Cardiac muscle cell (in vitro differentiated cells and primary cell): ENCODE results near the gene BST2. TPM values are rescaled to one million over a fixed set of nuclear protein-coding genes. Genes with fewer than 3 reads are reported as not detected.

Source experiments
- DNase-seq, 2 donors: peaks; one replicate each; pipeline versions ENCODE4 v3.0.0 to v3.0.0-alpha.2; 2010 to 2017; ENCODE audit warnings: low read depth in 1 of 2, low spot score in 1 of 2
- H3K27ac ChIP-seq: fragments of 200-600 bp; sonication (generic); 2 replicates; pipeline ENCODE4 v1.5.1; 2016
- H3K27me3 ChIP-seq: fragments of 200-600 bp; sonication (generic); 2 replicates; pipeline ENCODE4 v1.6.0; 2016; ENCODE audit warnings: control low read depth
- H3K36me3 ChIP-seq: fragments of 200-600 bp; sonication (generic); 2 replicates; pipeline ENCODE4 v1.5.1; 2016; ENCODE audit warnings: control low read depth
- H3K4me1 ChIP-seq: fragments of 200-600 bp; sonication (generic); 2 replicates; pipeline ENCODE4 v1.8.1; 2017; ENCODE audit warnings: low read depth, mild to moderate bottlenecking, mixed run types
- H3K4me3 ChIP-seq: fragments of 200-600 bp; sonication (generic); 2 replicates; pipeline ENCODE4 v1.5.1; 2016; ENCODE audit warnings: mild to moderate bottlenecking
- H3K9me3 ChIP-seq: fragments of 200-600 bp; sonication (generic); 2 replicates; pipeline ENCODE4 v1.5.1; 2017; ENCODE audit warnings: low read depth, mild to moderate bottlenecking, control low read depth
- CTCF ChIP-seq: IDR thresholded peaks from 2 replicates; pipeline ENCODE4 v1.5.1; 2012; ENCODE audit warnings: low read depth, mild to moderate bottlenecking, low read length
- polyA plus RNA-seq: library from polyadenylated mRNA; unstranded; fragments of >200 nt; fragmentation: Nextera tagmentation; extraction: Ambion mirVana; gene quantifications from 2 replicates; pipeline ENCODE4 v1.2.1, GENCODE V29; 2016
- total RNA-seq: library from RNA; depleted of rRNA; stranded (reverse); fragments of >200 nt; gene quantifications from 2 replicates; pipeline ENCODE4 v1.2.3, GENCODE V29; 2016

The BST2 gene
- total and polyA plus RNA-seq, 2 experiments from 2014 or later, result 91.8 to 166 TPM

- peak; percentile 15 to 30 for DNase-seq
- Histone ChIP-seq H3K27ac (peak overlapping the region; percentile 95), H3K36me3 (no peaks in the 10 kb centered on the region), H3K27me3 (no peaks in the 10 kb centered on the region), H3K9me3 (no peaks in the 10 kb centered on the region), H3K4me1 (peaks cover 37% of the 10 kb centered on the region), H3K4me3 (no peak overlapping the region)
- no peak for TF ChIP-seq CTCF
These were observed 9.7 kb upstream of the BST2 start for GRCh38 chr19:17415121-17415520.

DNA sequence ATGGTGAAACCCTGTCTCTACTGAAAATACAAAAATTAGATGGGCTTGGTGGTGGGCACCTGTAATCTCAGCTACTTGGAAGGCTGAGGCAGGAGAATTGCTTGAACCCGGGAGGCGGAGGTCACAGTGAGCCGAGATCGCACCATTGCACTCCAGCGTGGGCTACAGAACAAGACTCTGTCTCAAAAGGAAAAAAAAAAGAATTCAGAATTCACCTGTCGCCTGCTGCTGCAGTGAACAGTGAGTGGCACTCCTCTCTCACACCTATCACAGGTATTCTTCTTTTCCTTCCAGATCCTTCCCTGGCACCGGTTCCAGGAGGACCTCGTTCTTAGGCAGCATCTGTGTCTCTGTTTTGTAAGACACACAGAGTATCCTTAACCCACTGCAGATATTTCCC lies 8.7 kb upstream of the BST2 start:
- TF ChIP-seq CTCF, result no peak
- Histone ChIP-seq H3K27me3 (no peaks in the 10 kb centered on the region), H3K9me3 (no peaks in the 10 kb centered on the region), H3K27ac (peak overlapping the region; percentile 95), H3K4me1 (peaks cover 37% of the 10 kb centered on the region), H3K4me3 (no peak overlapping the region), H3K36me3 (no peaks in the 10 kb centered on the region)
- no peak for DNase-seq

DNA sequence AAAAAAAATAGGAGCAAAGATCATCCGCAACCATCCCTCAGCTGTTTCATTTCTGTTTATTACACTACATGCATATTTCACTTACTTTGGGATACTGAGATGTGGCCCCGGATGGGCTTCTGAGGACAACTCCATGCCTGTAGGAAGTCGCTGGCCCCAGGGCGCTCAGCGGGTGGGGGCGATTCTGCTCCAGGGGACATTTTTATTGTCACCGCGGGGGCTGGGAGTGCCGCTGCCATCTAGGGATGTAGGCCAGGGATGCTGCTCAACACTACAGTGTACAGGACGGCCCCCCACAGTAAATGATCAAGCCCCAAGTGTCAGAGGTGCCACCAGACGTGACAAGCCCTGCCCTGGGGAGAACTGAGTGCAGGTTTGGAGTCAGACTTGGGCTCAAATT lies 6.4 kb upstream of the BST2 start:
- H3K27me3 ChIP-seq, result no peaks in the 10 kb centered on the region
- peaks cover 46% of the 10 kb centered on the region for H3K4me1 ChIP-seq
- H3K4me3 ChIP-seq, result no peak overlapping the region
- H3K9me3 ChIP-seq, result no peaks in the 10 kb centered on the region
- H3K36me3 ChIP-seq, result no peaks in the 10 kb centered on the region
- TF ChIP-seq CTCF, result no peak
- DNase-seq, result no peak
- H3K27ac ChIP-seq, result peak overlapping the region; percentile 95

DNA sequence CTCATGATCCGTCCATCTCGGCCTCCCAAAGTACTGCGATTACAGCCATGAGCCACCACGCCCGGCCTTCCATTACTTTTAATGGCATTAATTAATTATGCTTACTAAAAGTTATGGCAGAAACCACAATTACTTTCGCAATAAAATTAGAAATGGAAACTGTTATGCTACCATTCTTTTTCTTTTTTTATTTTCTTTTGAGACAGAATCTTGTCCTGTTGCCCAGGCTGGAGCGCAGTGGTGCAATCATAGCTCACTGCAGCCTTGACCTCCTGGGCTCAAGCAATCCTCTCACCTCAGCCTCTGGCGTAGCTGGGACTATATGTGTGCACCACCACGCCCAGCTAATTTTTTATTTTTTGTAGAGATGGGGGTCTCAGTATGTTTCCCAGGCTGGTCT lies 4.6 kb upstream of the BST2 start:
- DNase-seq, result peak in 1 of 2 donors; percentile 29
- peaks cover 52% of the 10 kb centered on the region for H3K4me1 ChIP-seq
- peak overlapping the region; percentile 54 for H3K27ac ChIP-seq
- H3K9me3 ChIP-seq, result no peaks in the 10 kb centered on the region
- H3K4me3 ChIP-seq, result no peak overlapping the region
- no peak for TF ChIP-seq CTCF
- H3K36me3 ChIP-seq, result no peaks in the 10 kb centered on the region
- no peaks in the 10 kb centered on the region for H3K27me3 ChIP-seq

DNA sequence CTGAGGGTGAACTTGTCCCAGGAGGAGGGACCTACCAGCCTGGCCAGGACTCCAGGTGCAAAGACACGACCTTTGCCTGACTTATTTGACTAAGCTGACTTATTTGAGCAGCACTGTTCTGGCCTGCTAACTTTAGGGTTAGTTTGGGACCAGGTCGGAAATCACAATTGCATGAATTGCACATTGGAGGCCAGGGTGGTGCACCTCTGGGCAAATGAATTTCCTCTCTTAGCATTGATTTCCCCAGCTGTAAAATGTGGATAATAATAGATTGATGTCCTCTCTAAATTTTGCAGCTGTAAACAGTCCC lies 1.4 kb upstream of the BST2 start:
- Histone ChIP-seq H3K36me3 (no peaks in the 10 kb centered on the region), H3K27ac (peak overlapping the region; percentile 70), H3K9me3 (no peaks in the 10 kb centered on the region), H3K27me3 (no peaks in the 10 kb centered on the region), H3K4me3 (no peak overlapping the region), H3K4me1 (peaks cover 36% of the 10 kb centered on the region)
- no peak for TF ChIP-seq CTCF
- no peak for DNase-seq
